Measurements from ENCODE around the gene ATP5MC3. TPM values are rescaled to one million over a fixed set of nuclear protein-coding genes. Genes with fewer than 3 reads are reported as not detected.
"Not testable (repeated sequence)": the region's sequence is repeated elsewhere in the genome, so short reads cannot be mapped to it uniquely, and the experiment has no call there.

The ATP5MC3 gene
- 100 to 1,000 TPM; 203 to 208 TPM for total RNA-seq

DNA sequence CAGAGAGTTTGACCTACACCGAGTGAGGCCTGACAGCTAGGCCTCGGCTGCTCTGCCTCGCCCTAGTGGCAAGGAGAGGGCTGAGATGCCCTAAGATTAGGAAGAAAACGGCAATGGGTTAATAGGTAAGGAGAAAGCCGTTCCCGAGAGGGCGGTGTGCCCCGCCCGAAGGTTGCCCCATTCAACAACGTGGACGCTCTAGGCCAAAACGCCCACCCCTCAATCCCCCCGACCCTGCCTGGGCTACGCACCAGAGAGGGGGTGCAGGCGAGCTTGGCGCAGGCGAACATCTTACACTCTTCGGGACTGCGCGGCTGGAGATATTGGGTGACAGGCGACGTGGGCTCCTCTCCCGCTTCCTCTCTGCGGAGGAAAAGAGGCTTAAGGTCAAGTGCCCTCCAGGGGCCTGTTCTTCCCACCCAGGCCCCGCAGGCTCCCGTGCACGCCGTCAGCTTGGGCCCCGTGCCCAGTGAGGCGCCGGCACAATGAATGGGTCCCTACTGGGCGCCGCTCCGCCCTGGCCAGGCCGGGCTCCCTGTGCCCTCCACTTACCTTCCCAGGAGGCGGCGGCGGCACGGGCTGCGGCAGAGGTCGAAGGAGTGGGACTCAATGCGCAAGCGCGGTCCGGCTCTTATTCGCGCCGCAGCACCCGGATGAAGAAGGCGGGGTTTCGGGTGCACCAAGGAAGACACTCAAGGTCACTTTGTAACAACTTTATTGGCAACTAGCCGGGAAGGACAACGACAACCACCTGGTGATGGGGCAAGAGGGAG is at the start of gene ATP5MC3:
Gene ATP5MC3, minus strand, starts transcription at position 607 of the 773 bp plus-strand sequence. Its CDS starts 317 bp downstream, at position 290.
- DNase-seq (peak; percentile 92), ATAC-seq (ENCODE audit: low read depth) (peak; percentile 89)
- H3K4me1 Mint-ChIP-seq, result peaks cover 25% of the 10 kb centered on the region
- POLR2A ChIA-PET, result interaction anchor here (1.0 to 1.4 kb wide), 2 partner anchors 10 to 13 kb away, joined by 3 to 10 read pairs; partner anchors contain the start of gene ATF2
- peak within 1 kb of the TSS; percentile 90 for H3K4me3 Mint-ChIP-seq
- peak within 1 kb of the TSS; percentile 86 for H3K27ac Mint-ChIP-seq
- H3K27me3 Mint-ChIP-seq, result no peaks in the 10 kb centered on the region
- H3K36me3 Mint-ChIP-seq, result peaks cover 31% of the 10 kb centered on the region
- peaks cover 3% of the 10 kb centered on the region for H3K9me3 Mint-ChIP-seq

DNA sequence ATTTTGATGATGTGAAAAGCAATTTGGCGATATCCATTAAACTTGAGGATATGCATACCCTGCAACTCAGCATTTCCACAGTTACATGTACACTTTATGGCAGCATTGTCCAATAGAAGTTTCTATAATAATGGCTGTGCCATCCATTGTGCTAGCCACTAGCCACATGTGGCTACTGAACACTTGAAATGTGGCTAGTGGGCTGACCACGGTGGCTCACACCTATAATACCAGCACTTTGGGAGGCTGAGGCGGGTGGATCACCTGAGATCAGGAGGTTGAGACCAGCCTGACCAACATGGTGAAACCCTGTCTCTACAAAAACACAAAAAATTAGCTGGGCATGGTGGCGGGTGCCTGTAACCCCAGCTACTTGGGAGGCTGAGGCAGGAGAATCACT is 47.1 kb upstream of the ATP5MC3 start:
- H3K4me1 Mint-ChIP-seq, result peaks cover 13% of the 10 kb centered on the region
- ATAC-seq (ENCODE audit: low read depth); H3K36me3 Mint-ChIP-seq; H3K27ac Mint-ChIP-seq; H3K9me3 Mint-ChIP-seq; H3K4me3 Mint-ChIP-seq; DNase-seq; POLR2A ChIA-PET: not testable (repeated sequence)
- H3K27me3 Mint-ChIP-seq, result peaks cover 23% of the 10 kb centered on the region

DNA sequence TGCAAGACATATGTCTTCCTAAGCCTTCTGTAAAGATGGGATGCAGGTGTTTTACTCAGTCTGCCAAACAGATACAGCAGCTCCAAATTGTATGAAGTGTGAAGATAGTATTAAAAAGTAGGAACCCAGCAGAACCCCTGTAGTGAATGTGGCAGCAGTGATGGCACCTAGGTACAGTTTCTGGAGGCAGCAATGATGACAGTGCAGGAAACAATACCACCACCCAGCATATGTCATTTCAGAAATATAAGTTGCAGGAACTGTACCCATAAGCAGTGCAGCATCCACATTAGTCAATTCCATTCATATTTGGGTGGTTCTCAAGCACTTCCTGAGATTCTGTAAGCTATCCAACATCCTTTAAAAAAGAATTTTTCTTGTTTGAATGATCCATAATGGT is 46.7 kb upstream of the ATP5MC3 start:
- H3K27ac Mint-ChIP-seq, result no peak overlapping the region
- ATAC-seq (ENCODE audit: low read depth), result no peak
- POLR2A ChIA-PET, result no interaction called here

DNA sequence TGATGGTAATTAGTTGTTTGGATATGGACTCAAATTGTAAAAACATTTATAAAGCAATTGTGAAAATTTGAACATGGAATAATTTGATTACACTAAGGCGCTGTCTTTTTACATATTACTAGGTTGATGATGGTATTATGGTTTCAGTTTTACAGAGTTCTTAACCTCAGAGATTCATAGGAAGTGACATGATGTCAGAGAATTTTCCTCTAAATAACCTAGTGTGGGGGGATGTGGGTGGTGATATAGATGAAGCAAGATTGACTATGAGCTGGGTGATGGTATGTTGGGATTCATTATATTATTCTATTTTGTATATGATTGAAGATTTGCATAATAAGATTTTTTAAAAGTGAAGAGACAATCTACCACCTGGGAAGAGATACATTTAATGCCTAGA is 45.9 kb upstream of the ATP5MC3 start:
- Mint-ChIP-seq H3K4me1 (peaks cover 13% of the 10 kb centered on the region), H3K27me3 (peaks cover 35% of the 10 kb centered on the region), H3K36me3 (peaks cover 2% of the 10 kb centered on the region), H3K27ac (no peak overlapping the region), H3K4me3 (peak overlapping the region; percentile 23), H3K9me3 (peaks cover 2% of the 10 kb centered on the region)
- ATAC-seq (ENCODE audit: low read depth) (peak; percentile 79), DNase-seq (no peak)
- POLR2A ChIA-PET, result no interaction called here

More for the DNA sequence above, 46.7 kb upstream of the ATP5MC3 start:
- Mint-ChIP-seq H3K4me3 (no peak overlapping the region), H3K4me1 (peaks cover 13% of the 10 kb centered on the region), H3K36me3 (peaks cover 2% of the 10 kb centered on the region), H3K27me3 (peaks cover 27% of the 10 kb centered on the region), H3K9me3 (peaks cover 2% of the 10 kb centered on the region)
- DNase-seq, result no peak

DNA sequence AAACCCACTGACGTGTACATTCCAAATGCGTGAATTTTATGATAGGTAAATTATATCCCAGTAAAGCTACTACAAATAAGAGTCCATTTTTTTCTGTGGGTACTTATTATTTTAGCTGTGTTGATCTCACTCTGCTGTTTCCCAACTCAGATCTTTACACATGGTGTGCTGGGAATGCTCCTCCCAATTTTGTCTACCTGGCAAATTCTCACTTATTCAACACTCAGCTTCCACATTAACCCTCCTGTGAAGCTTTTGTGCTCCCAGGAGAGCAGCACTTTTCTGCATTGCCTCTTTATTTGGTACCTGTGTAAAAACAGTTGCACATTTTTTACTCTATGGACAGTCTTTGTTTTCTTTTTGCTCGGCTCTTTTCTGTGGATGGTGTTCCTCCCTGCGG is 38.6 kb upstream of the ATP5MC3 start:
- Mint-ChIP-seq H3K4me3 (no peak overlapping the region), H3K36me3 (no peaks in the 10 kb centered on the region), H3K9me3 (no peaks in the 10 kb centered on the region), H3K27ac (no peak overlapping the region), H3K27me3 (peaks cover 64% of the 10 kb centered on the region), H3K4me1 (no peaks in the 10 kb centered on the region)
- POLR2A ChIA-PET, result no interaction called here
- no peak for ATAC-seq (ENCODE audit: low read depth)
- no peak for DNase-seq

DNA sequence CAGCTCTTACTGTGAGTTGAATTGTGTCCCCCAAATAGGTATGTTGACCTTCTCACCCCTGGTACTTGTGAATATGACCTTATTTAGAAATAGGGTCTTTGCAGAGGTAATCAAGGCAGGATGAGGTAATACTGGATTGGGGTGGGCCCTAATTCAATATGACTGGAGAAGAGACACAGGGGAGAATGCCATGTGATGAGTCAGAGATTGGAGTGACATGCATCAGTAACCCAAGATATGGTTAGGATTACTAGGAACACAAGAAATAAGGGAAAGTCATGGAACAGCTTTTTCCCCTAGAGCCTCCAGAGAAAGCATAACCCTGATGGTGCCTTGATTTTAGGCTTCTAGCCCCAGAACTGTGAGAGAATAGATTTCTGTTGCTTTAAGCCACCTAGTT is 37.0 kb upstream of the ATP5MC3 start:
- ATAC-seq (ENCODE audit: low read depth) (no peak), DNase-seq (no peak)
- Mint-ChIP-seq H3K27me3 (peaks cover 57% of the 10 kb centered on the region), H3K9me3 (no peaks in the 10 kb centered on the region), H3K4me3 (no peak overlapping the region), H3K27ac (no peak overlapping the region), H3K36me3 (no peaks in the 10 kb centered on the region), H3K4me1 (no peaks in the 10 kb centered on the region)
- POLR2A ChIA-PET, result no interaction called here

DNA sequence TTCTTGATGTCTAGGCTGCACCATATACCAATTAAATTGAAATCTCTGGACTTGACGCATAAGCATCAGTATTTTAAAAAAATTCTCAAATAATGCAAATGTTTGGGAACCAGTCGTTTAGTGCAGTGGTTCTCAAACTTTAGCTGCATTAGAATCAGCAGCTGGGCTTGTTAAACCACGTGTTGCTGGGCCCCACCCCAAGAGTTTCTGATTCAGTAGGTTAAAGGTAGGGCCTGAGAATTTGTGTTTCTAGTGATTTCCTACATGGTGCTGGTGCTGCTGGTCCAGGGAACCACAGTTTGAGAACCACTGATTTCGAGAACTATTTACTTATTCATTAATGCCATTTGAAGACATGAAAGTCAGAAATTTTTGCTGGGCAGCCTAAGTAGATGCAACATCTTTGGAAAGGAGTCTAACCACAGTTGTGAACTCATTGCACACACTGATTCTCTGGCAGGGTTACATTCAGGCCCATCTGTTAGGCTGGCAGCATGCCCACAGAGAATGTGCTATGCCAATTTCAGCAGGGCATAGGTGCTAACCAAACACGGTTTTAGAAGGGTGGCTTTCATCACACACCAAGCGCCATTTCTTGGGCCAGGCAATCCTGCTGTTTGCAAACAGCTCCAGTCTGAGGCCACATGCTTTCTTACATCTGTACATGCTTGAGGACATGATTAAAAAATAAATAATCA is 26.4 kb upstream of the ATP5MC3 start:
- no peak for ATAC-seq (ENCODE audit: low read depth)
- H3K27ac Mint-ChIP-seq, result no peak overlapping the region
- H3K27me3 Mint-ChIP-seq, result peaks cover 26% of the 10 kb centered on the region
- H3K36me3 Mint-ChIP-seq, result no peaks in the 10 kb centered on the region
- POLR2A ChIA-PET, result no interaction called here
- no peaks in the 10 kb centered on the region for H3K9me3 Mint-ChIP-seq
- no peaks in the 10 kb centered on the region for H3K4me1 Mint-ChIP-seq
- DNase-seq, result no peak
- no peak overlapping the region for H3K4me3 Mint-ChIP-seq

DNA sequence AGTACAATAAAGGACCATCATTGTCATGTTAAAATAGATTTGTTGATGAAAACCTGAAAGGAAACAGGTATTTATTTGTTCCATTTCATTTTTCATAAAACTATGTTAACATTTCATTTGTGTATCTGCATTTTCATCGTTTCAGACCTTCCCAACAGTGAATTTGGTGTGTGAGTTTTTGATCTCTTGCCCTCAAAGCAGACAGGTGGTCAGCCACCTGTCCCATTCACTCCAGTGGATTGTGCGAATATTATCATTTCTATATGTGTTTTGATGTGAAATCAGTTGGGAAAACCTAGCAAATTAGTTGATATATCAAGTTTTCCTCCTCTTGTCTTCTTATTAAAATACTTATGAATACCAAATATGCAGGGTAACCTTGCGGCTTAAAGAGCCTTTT is 25.4 kb upstream of the ATP5MC3 start:
- H3K4me3 Mint-ChIP-seq, result no peak overlapping the region
- no peaks in the 10 kb centered on the region for H3K9me3 Mint-ChIP-seq
- POLR2A ChIA-PET, result no interaction called here
- no peak for DNase-seq
- no peak overlapping the region for H3K27ac Mint-ChIP-seq
- no peaks in the 10 kb centered on the region for H3K4me1 Mint-ChIP-seq
- ATAC-seq (ENCODE audit: low read depth), result no peak
- H3K36me3 Mint-ChIP-seq, result no peaks in the 10 kb centered on the region
- H3K27me3 Mint-ChIP-seq, result peaks cover 21% of the 10 kb centered on the region

DNA sequence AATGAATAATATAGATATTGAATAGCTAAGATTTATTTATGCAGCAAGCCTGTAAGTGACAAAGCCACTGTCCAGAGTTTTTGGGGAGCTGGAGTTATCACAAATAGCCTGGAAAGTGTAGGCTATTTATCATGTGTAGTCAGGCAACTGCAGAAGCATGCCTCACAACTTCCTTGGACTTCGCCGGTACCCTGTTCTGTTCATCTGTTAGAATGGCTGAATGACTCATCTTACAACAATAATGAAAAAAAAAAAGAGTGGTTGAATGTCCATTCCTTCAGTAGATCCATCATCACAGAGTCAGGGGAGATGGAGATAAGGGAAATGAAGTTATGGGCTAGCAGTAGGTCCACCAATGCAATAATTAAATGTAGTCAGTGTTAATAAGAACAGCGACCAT is 24.0 kb upstream of the ATP5MC3 start:
- POLR2A ChIA-PET, result no interaction called here
- Mint-ChIP-seq H3K9me3 (no peaks in the 10 kb centered on the region), H3K27me3 (peaks cover 19% of the 10 kb centered on the region), H3K27ac (no peak overlapping the region), H3K4me3 (no peak overlapping the region), H3K4me1 (no peaks in the 10 kb centered on the region), H3K36me3 (no peaks in the 10 kb centered on the region)
- ATAC-seq (ENCODE audit: low read depth) (no peak), DNase-seq (no peak)

DNA sequence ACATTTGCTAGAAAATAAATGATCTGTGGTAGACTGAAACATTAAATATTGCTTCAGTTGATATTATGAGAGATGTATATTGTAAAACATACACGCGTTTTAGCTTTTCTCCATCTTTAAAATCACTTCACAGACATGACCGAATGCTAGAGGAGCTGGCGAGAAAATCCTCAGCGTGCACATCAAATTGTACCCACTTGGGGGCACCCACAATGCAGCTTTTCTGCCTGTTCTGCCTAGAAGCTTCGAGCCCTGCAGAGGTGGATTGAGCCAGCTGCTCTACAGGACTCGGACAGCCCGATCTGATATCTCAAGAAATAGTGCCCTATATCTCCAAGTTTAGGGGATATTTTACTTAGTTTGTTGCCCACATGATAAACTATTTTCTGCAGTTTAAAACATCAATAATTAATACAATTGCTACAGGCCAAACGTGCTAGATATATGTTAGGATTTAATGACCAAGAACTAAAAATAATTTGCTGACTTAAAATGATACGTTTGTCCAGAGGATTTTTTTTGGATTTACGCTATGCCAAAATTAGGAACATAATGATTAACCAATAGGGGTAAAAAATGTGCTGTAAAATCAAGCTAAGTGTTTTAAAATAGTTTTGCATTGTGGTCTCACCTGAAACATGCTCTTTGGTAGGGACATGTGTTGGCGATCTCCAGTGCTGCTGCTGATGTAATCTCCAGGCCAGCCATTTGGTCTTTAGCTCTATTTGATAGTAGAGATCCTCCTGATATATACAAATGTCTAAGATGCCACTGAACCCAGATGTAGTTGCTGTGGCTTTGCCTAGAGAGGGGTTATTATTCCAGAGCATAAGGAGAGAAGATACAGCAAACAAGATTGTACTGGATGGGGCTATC is 22.3 kb upstream of the ATP5MC3 start:
- Mint-ChIP-seq H3K27ac (no peak overlapping the region), H3K4me3 (no peak overlapping the region), H3K36me3 (no peaks in the 10 kb centered on the region), H3K27me3 (peaks cover 21% of the 10 kb centered on the region), H3K4me1 (no peaks in the 10 kb centered on the region), H3K9me3 (peaks cover 2% of the 10 kb centered on the region)
- DNase-seq, result peak; percentile 33
- ATAC-seq (ENCODE audit: low read depth), result peak; percentile 89
- POLR2A ChIA-PET, result interaction anchor here (0.6 kb wide), 1 partner anchor 417 kb away, joined by 5 read pairs; no protein-coding TSS in a partner anchor

DNA sequence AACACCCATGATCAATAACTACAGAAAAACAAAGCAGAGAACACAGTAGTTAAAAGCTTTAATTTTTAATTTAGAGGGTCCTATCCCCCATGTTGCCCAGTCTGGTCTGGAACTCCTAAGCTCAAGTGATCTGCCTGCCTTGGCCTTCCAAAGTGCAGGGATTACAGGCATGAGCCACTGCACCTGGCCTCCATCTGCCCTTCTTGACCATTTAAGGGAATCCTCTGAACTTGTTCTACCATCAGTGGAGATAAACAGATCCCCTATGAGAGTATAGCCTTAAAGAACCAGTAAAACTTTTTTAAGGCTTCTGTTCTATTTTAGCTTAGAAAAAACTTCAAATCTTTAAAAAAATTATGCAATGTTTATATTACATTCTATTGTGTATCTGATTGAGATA is 13.5 kb upstream of the ATP5MC3 start:
- Mint-ChIP-seq H3K9me3 (peaks cover 11% of the 10 kb centered on the region), H3K27me3 (peaks cover 34% of the 10 kb centered on the region), H3K27ac (no peak overlapping the region), H3K36me3 (no peaks in the 10 kb centered on the region), H3K4me1 (peaks cover 1% of the 10 kb centered on the region), H3K4me3 (no peak overlapping the region)
- ATAC-seq (ENCODE audit: low read depth) (no peak), DNase-seq (no peak)
- POLR2A ChIA-PET, result no interaction called here

DNA sequence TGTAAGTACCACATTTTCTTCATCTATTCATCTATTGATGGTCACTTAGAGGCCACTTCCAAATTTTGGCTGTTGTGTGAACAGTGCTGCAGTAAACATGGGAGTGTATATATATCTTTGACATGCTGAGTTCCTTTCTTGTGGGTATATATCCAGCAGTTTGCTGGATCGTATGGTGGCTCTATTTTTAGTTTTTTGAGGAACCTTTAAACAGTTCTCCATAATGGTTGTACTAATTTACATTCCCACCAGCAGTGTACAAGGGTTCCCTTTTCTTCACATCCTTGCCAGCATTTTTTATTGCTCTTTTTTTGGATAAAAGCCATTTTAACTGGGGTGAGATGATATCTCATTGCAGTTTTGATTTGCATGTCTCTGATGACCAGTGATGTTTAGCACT is 7.3 kb upstream of the ATP5MC3 start:
- POLR2A ChIA-PET, result no interaction called here
- ATAC-seq (ENCODE audit: low read depth) (no peak), DNase-seq (no peak)
- Mint-ChIP-seq H3K4me3 (no peak overlapping the region), H3K4me1 (peaks cover 1% of the 10 kb centered on the region), H3K27ac (no peak overlapping the region), H3K36me3 (peaks cover 2% of the 10 kb centered on the region), H3K9me3 (peaks cover 9% of the 10 kb centered on the region), H3K27me3 (peaks cover 20% of the 10 kb centered on the region)

DNA sequence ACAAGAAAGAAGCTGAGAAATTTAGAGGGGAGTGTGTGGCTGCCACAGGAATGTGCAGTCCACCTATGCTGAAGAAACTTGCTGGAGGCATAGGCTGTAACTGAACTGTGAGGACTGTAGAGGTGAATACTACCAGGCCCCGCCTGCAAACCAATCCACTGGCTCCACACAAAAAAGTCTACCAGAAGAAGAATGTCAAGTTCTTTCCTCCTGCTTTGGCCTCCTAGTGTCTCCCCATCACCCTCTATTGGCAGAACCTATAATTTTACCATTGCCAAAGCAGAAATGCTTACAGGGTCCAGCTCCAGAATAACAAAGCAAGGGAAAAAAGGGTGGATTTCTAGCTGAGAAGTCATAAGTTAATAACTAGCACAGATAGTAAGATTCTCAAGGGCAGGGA is 5.9 kb upstream of the ATP5MC3 start:
- Mint-ChIP-seq H3K9me3 (peaks cover 6% of the 10 kb centered on the region), H3K4me1 (no peaks in the 10 kb centered on the region), H3K4me3 (no peak overlapping the region), H3K36me3 (peaks cover 2% of the 10 kb centered on the region), H3K27ac (no peak overlapping the region), H3K27me3 (peaks cover 18% of the 10 kb centered on the region)
- ATAC-seq (ENCODE audit: low read depth), result peak; percentile 80
- POLR2A ChIA-PET, result no interaction called here
- no peak for DNase-seq

Measured in activated naive CD8-positive, alpha-beta T cell treated with anti-CD3 and anti-CD28 coated beads, Interleukin-2, amount 10 ng/mL, durations not matched to agents 7 days and 5 days (primary cell).